Measurements from ENCODE around the gene BLOC1S5. TPM values are rescaled to one million over a fixed set of nuclear protein-coding genes. Genes with fewer than 3 reads are reported as not detected.
"Not testable (repeated sequence)": the region's sequence is repeated elsewhere in the genome, so short reads cannot be mapped to it uniquely, and the experiment has no call there.

The BLOC1S5 gene
- total RNA-seq, 1 donor from 2014 or later: 13.8 TPM

DNA sequence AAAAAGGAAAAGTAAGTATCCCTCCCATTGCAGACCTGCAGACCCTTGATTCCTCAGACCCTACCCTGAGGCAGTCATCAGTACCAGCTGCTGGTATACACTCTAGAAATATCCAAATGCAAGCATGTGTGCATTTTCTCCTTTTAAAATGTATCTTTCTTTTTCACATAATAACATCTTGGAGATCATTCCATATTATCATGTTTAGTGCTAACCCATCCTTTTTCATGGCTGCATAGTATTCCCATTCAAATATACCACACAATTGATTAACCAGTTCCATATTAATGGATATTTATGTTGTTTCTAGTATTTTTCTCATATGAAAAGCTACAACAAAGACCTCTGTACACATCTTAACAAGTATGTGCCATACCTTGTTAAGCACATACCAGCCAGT is 70.8 kb downstream of the BLOC1S5 start:
- no peaks in the 10 kb centered on the region for H3K27me3 Mint-ChIP-seq
- peaks cover 13% of the 10 kb centered on the region for H3K4me1 Mint-ChIP-seq
- no peak overlapping the region for H3K4me3 Mint-ChIP-seq
- no peaks in the 10 kb centered on the region for H3K36me3 Mint-ChIP-seq (ENCODE audit: low read depth)
- intact Hi-C loops (cut with micrococcal nuclease): loop anchor here (5.0 kb wide), 1 partner anchor 716 kb away; no protein-coding TSS in a partner anchor
- H3K9me3 Mint-ChIP-seq: no peaks in the 10 kb centered on the region
- ChIA-PET POLR2A (interaction anchor here (1.2 kb wide), 1 partner anchor 82 kb away, joined by 5 read pairs; the partner anchor contains the start of gene TXNDC5), CTCF (interaction anchor here (1.3 to 4.2 kb wide), 5 partner anchors 10 to 275 kb away, joined by 4 to 26 read pairs (median 8); no protein-coding TSS in a partner anchor)
- no peak for DNase-seq
- H3K27ac Mint-ChIP-seq: no peak overlapping the region
- ATAC-seq (ENCODE audit: low read depth): no peak
- TF ChIP-seq, protein P1, sequence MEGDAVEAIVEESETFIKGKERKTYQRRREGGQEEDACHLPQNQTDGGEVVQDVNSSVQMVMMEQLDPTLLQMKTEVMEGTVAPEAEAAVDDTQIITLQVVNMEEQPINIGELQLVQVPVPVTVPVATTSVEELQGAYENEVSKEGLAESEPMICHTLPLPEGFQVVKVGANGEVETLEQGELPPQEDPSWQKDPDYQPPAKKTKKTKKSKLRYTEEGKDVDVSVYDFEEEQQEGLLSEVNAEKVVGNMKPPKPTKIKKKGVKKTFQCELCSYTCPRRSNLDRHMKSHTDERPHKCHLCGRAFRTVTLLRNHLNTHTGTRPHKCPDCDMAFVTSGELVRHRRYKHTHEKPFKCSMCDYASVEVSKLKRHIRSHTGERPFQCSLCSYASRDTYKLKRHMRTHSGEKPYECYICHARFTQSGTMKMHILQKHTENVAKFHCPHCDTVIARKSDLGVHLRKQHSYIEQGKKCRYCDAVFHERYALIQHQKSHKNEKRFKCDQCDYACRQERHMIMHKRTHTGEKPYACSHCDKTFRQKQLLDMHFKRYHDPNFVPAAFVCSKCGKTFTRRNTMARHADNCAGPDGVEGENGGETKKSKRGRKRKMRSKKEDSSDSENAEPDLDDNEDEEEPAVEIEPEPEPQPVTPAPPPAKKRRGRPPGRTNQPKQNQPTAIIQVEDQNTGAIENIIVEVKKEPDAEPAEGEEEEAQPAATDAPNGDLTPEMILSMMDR (IDR thresholded peaks at IDR 0.05): no peak

DNA sequence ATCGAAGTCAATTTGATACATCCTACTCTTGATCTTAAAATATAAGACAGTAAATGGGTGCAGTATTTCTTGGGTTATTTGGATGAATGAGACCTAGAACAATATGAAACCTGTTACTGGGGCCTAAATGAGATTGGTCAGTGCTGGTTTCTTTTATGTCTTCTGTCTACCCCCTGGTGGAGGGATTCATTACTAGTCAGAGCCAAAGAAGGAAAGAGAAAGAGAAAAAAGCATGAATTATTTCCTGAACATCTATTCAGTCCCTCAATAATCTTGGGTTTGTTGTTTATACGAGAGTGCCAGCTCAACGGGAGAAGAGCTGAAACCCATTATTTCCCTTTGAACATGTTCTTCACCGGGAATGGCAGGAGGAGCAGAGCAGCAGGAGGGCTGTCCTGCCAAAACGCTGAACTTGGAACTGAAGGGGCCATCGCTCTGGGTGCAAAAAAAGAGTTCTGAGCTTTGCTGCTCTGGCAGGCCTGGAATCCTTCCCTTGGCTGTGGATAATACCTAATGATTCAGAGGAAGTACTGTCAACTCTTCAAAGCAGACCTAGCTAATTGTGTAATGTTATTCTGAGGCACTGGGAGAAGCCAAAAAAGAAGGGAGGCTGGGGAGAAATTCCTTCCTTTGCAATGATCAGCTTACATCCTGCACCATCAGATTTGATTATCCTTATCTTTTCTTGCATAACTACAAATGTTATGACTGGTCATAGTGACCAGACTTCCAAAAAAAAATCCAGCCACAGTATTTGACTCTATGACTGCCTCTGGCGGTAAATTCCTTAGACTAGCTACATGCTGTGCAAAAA is 72.0 kb downstream of the BLOC1S5 start:
- H3K36me3 Mint-ChIP-seq (ENCODE audit: low read depth): no peaks in the 10 kb centered on the region
- no peak overlapping the region for H3K27ac Mint-ChIP-seq
- H3K27me3 Mint-ChIP-seq: no peaks in the 10 kb centered on the region
- peak; percentile 45 for ATAC-seq (ENCODE audit: low read depth)
- TF ChIP-seq, protein P1 (IDR thresholded peaks at IDR 0.05): no peak
- CTCF ChIA-PET: interaction anchor here (0.7 to 4.2 kb wide), 9 partner anchors 11 to 273 kb away, joined by 3 to 26 read pairs (median 7); partner anchors contain the start of gene BMP6
- H3K9me3 Mint-ChIP-seq: no peaks in the 10 kb centered on the region
- no peak for DNase-seq
- peaks cover 8% of the 10 kb centered on the region for H3K4me1 Mint-ChIP-seq
- POLR2A ChIA-PET: interaction anchor here (1.2 kb wide), 1 partner anchor 81 kb away, joined by 5 read pairs; the partner anchor contains the start of gene TXNDC5
- intact Hi-C loops (cut with micrococcal nuclease): loop anchor here (1.0 to 5.0 kb wide), 3 partner anchors 93 to 715 kb away; no protein-coding TSS in a partner anchor
- no peak overlapping the region for H3K4me3 Mint-ChIP-seq

DNA sequence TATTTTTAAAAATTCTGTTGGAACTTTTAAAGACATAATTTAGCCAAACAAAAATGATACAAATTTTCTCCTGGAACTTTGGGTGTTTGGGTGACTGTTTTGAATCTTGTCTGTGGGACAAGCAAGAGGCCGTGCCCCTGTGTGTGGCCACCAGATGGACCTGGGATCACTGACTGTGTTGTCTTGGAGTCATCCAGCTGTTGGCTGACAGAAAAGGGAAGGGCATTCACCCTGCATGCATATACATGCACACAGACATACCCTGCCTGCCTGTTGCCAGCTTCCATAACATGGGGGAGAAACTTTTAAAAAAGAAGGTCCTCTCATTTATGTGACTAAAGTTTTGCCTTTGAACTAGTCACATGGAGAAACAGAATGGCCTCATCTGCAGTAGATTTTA is 72.7 kb downstream of the BLOC1S5 start:
- DNase-seq: no peak
- TF ChIP-seq, protein P1 (IDR thresholded peaks at IDR 0.05): no peak
- Mint-ChIP-seq H3K4me3 (no peak overlapping the region), H3K27me3 (no peaks in the 10 kb centered on the region), H3K9me3 (no peaks in the 10 kb centered on the region), H3K4me1 (peaks cover 8% of the 10 kb centered on the region), H3K27ac (no peak overlapping the region), H3K36me3 (ENCODE audit: low read depth) (no peaks in the 10 kb centered on the region)
- ChIA-PET POLR2A (no interaction called here), CTCF (interaction anchor here (1.2 to 4.2 kb wide), 5 partner anchors 12 to 268 kb away, joined by 7 to 26 read pairs (median 8); no protein-coding TSS in a partner anchor)
- no peak for ATAC-seq (ENCODE audit: low read depth)
- intact Hi-C loops (cut with micrococcal nuclease): loop anchor here (5.0 kb wide), 1 partner anchor 714 kb away; no protein-coding TSS in a partner anchor

DNA sequence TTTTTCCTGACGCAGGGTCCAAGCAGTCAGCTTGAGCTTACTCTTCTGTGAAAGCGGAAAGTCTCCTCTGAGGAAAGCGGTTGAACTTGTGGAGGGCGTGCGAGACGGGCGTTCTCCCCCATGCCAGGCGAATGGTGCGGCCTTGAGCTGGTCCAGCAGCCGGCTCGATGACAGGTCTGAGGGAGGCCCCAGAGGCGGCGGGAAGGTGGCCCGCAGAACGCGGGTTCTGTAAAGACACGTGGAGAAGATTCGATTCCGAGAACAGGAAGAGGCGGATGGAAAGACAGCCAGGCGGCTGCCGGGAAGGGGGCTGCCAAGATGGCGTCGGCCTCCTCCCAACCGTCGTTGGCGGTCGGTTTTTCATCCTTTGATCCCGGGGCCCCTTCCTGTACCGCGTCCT is 78.0 kb downstream of the BLOC1S5 start:
- no peaks in the 10 kb centered on the region for H3K36me3 Mint-ChIP-seq (ENCODE audit: low read depth)
- H3K9me3 Mint-ChIP-seq: no peaks in the 10 kb centered on the region
- no peak overlapping the region for H3K4me3 Mint-ChIP-seq
- CTCF ChIA-PET: no interaction called here
- POLR2A ChIA-PET: no interaction called here
- TF ChIP-seq, protein P1 (IDR thresholded peaks at IDR 0.05): no peak
- H3K4me1 Mint-ChIP-seq: no peaks in the 10 kb centered on the region
- DNase-seq (no peak), ATAC-seq (ENCODE audit: low read depth) (no peak)
- no peak overlapping the region for H3K27ac Mint-ChIP-seq
- peaks cover 4% of the 10 kb centered on the region for H3K27me3 Mint-ChIP-seq
- intact Hi-C loops (cut with micrococcal nuclease): no loop called here

DNA sequence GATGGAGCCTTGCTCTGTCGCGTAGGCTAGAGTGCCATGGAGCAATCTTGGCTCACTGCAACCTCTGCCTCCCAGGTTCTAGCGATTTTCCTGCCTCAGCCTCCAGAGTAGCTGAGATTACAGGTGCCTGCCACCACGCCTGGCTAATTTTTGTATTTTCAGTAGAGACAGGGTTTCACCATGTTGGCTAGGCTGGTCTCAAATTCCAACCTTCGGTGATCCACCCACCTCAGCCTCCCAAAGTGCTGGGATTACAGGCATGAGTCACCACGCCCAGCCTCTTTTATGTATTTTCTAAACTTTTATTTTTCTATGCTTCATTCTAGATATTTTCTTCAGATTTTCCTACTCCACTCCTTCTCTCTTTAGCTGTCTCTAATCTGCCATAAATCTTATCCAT is 80.2 kb downstream of the BLOC1S5 start:
- DNase-seq, H3K27me3 Mint-ChIP-seq, H3K27ac Mint-ChIP-seq: not testable (repeated sequence)

More for the DNA sequence above, 80.2 kb downstream of the BLOC1S5 start:
- ATAC-seq (ENCODE audit: low read depth); H3K4me1 Mint-ChIP-seq; intact Hi-C loops (cut with micrococcal nuclease); POLR2A ChIA-PET; H3K4me3 Mint-ChIP-seq; H3K36me3 Mint-ChIP-seq (ENCODE audit: low read depth); CTCF ChIA-PET; H3K9me3 Mint-ChIP-seq: not testable (repeated sequence)
